ENCODE results near the gene NAAA.

The NAAA gene

DNA sequence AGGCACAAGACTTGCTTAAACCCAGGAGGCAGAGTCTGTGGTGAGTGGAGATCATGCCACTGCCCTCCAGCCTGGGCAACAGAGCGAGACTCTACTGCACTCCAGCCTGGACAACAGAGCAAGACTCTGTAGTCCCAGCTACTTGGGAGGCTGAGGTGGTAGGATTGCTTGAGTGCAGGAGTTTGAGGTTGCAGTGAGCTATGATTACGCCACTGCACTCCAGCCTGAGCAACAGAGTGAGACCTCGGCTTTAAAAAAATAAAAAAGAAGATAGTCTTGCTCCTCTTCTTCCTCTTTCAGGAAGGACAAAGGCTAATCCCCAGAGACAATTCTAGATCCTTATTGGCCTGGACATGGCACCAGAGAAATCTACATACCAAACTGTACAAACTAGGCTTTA, 32.8 kb downstream of the NAAA start:
- CTCF ChIA-PET = interaction anchor here (0.9 to 10.7 kb wide), 4 partner anchors 6 to 32 kb away, joined by 3 to 88 read pairs (median 32); no protein-coding TSS in a partner anchor
- no peak for DNase-seq (ENCODE audit: extremely low spot score)
- POLR2A ChIA-PET = no interaction called here
- TF ChIP-seq, protein P1, sequence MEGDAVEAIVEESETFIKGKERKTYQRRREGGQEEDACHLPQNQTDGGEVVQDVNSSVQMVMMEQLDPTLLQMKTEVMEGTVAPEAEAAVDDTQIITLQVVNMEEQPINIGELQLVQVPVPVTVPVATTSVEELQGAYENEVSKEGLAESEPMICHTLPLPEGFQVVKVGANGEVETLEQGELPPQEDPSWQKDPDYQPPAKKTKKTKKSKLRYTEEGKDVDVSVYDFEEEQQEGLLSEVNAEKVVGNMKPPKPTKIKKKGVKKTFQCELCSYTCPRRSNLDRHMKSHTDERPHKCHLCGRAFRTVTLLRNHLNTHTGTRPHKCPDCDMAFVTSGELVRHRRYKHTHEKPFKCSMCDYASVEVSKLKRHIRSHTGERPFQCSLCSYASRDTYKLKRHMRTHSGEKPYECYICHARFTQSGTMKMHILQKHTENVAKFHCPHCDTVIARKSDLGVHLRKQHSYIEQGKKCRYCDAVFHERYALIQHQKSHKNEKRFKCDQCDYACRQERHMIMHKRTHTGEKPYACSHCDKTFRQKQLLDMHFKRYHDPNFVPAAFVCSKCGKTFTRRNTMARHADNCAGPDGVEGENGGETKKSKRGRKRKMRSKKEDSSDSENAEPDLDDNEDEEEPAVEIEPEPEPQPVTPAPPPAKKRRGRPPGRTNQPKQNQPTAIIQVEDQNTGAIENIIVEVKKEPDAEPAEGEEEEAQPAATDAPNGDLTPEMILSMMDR (IDR thresholded peaks at IDR 0.05; ENCODE audit: control extremely low read depth, extremely low read depth, low read depth, missing control alignments) = no peak

GRCh38 chr4:75904076-75904475, 36.7 kb downstream of the NAAA start:
- ChIA-PET POLR2A (no interaction called here), CTCF (interaction anchor here (8.2 to 10.7 kb wide), 2 partner anchors 10 to 11 kb away, joined by 59 to 88 read pairs; no protein-coding TSS in a partner anchor)
- DNase-seq (ENCODE audit: extremely low spot score) = no peak
- TF ChIP-seq, protein P1 (IDR thresholded peaks at IDR 0.05; ENCODE audit: control extremely low read depth, extremely low read depth, low read depth, missing control alignments) = no peak

GRCh38 chr4:75902352-75902751, 38.5 kb downstream of the NAAA start, which contains the start of gene PPEF2:
Gene PPEF2 (minus strand): TSS chr4:75902452. CDS start chr4:75896325, 6,127 bp downstream.
- POLR2A ChIA-PET = no interaction called here
- CTCF ChIA-PET = interaction anchor here (8.2 to 10.7 kb wide), 2 partner anchors 9 to 11 kb away, joined by 59 to 88 read pairs; no protein-coding TSS in a partner anchor
- TF ChIP-seq, protein P1 (IDR thresholded peaks at IDR 0.05; ENCODE audit: control extremely low read depth, extremely low read depth, low read depth, missing control alignments) = no peak
- DNase-seq (ENCODE audit: extremely low spot score) = no peak

DNA sequence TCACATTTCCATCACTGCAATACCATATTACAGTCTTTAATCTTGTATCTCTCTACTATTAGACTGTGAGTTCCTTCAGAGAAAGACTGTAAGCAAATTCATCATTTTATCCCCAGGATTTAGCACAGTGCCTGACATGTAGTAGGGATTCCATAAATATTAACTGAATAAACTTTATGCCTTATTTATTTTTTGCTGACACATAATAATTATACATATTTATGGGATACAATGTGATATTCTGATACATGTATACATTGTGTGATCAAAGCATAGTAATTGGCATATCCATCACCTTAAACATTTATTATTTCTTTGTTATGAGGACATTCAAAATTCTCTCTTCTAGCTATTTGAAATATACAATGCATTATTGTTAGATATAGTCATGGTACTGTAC, 42.3 kb downstream of the NAAA start:
- TF ChIP-seq, protein P1 (IDR thresholded peaks at IDR 0.05; ENCODE audit: control extremely low read depth, extremely low read depth, low read depth, missing control alignments) = no peak
- POLR2A ChIA-PET = no interaction called here
- no peak for DNase-seq (ENCODE audit: extremely low spot score)
- CTCF ChIA-PET = interaction anchor here (5.4 kb wide), 1 partner anchor 18 kb away, joined by 52 read pairs; no protein-coding TSS in a partner anchor

DNA sequence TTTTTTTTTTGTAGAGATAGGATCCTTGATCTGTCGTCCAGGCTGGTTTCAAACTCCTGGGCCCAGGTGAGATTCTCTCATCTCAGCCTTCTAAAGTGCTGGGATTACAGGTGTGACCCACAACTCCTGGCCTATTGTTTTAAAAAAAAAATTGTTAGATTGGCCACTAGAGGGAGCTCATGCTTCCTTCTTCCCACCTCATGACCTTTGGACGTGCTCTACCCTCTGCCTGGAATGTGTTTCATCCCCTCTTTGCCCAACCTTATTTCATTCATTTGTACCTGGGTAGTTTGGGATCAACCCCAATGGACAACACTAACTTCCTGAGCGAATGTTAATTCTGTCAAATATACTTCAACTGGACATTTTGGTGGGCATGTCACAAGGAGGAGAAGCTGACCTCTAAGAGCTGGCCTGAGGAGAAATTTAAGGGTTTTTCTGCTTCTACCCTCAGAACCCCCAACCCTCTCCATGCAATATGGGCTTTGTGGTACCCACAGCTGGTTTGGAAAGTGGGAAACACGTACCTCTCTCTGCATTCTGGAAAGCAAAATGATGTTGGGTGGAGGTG, 45.0 kb downstream of the NAAA start:
- TF ChIP-seq, protein P1 (IDR thresholded peaks at IDR 0.05; ENCODE audit: control extremely low read depth, extremely low read depth, low read depth, missing control alignments) = peak; percentile 52

GRCh38 chr4:75892508-75892907, 48.3 kb downstream of the NAAA start:
- TF ChIP-seq, protein P1 (IDR thresholded peaks at IDR 0.05; ENCODE audit: control extremely low read depth, extremely low read depth, low read depth, missing control alignments) = no peak
- POLR2A ChIA-PET = no interaction called here

More for the DNA sequence above, 45.0 kb downstream of the NAAA start:
- CTCF ChIA-PET = interaction anchor here (0.6 to 9.1 kb wide), 37 partner anchors 9 to 305 kb away, joined by 3 to 88 read pairs (median 4); partner anchors contain the start of genes NAAA and PPEF2
- POLR2A ChIA-PET = no interaction called here
- DNase-seq (ENCODE audit: extremely low spot score) = peak; percentile 57

More at GRCh38 chr4:75892508-75892907, 48.3 kb downstream of the NAAA start:
- CTCF ChIA-PET = interaction anchor here (1.0 to 9.1 kb wide), 5 partner anchors 13 to 174 kb away, joined by 3 to 88 read pairs (median 4); partner anchors contain the start of gene PPEF2
- DNase-seq (ENCODE audit: extremely low spot score) = no peak
